Measurements from ENCODE around the gene JPH2. TPM values are rescaled to one million over a fixed set of nuclear protein-coding genes. Genes with fewer than 3 reads are reported as not detected.

The JPH2 gene
- total RNA-seq, 1 donor from 2014 or later: 11.6 TPM

DNA sequence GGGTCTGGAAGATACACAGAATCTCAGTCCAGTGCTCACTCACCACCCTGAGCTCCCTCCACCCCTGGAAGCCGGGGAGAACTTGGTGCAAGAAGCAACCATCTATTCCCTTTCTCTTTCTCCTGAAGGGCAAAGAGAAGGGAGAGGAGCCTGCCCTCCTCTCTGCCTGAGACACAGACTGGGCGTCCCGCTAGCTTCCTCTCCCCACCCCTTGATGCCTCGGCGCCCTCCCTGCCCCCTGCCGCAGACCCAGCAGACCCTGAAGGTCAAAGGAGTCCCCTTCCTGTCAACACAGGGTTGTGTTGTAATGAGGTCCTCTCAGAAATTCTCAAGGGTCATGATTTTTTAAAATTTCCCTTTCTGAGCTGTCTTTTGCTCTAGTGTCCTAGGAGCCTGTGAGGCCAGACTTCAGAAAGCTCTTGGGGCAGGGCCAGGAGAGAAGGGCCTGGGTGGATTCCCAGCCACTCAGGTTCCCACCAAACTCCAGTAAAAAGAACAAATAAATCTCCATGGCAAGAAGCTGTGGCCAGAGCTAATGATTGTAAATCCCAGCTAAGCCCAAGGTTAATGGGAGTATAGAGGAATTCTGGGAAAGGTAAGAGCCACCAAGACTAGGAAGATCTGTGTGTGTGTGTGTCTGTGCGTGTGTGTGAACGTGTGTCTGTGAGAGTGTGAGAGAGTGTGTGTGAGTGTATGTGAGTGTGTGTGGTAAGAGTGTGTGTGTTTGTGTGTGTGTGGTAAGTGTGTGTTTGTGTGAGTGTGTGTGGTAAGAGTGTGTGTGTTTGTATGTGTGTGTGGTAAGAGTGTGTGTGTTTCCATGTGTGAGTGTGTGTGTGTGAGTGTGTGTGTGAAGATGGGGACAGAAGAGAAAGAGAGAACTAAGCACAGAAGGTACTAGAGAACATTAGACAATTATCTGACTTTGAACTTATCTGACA, 1.1 kb upstream of the JPH2 start:
- DNase-seq (ENCODE audit: low read depth): peak; percentile 72

DNA sequence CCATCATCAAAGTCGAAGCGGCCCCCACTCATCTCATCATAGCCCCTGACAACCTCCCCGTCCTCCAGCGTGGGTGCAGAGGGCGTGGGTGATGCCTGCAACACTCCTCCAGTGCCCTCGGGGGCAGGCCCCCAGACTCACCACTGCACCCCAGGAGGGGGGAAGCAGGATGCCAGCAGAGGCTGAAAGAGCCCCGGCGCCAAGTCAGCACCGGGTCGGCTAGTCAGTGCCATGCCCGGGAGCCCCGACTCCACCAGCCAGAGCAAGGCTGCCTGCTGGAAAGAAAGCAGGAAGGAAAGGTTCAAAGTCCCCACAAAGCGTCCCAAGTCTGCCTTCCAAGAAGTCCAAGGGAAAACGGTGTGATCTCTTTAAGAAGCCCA, 324 bp downstream of the JPH2 start:
- DNase-seq (ENCODE audit: low read depth): peak; percentile 30

DNA sequence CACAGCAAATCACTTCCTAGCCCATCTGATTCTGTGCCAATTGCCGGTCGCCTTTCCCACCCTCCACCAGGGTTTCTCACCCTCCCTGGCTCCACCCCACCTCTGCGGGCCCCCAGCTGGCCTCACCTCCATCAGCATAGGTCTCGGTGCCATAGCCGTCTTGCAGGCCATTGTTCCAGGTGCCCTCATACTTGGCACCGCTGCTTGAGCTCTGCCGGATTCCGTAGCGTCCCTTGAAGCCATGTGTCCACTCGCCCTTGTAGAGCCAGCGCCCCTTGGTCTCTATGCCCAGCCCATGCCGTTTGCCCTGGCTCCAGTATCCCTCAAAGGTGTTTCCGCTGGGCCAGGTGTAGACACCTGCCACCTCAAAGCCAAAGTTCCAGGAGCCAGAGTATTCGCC, 787 bp downstream of the JPH2 start:
- DNase-seq (ENCODE audit: low read depth): no peak

DNA sequence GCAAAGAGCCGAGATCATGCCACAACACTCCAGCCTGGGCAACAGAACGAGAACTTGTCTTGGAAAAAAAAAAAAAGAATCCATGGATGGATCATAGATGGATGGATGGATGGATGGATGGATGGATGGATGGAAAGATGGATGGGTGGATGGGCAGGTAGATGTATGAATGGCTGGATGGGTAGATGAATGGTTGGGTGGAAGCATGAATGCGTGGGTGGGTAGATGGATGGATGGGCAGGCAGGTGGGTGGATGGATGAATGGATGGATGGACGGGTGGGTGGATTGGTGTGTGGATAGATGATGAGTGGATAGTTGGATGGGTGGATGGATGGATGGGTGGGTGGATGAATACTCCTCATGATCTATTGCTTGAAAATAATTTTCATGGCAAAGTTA, 1.4 kb downstream of the JPH2 start:
- DNase-seq (ENCODE audit: low read depth): no peak

DNA sequence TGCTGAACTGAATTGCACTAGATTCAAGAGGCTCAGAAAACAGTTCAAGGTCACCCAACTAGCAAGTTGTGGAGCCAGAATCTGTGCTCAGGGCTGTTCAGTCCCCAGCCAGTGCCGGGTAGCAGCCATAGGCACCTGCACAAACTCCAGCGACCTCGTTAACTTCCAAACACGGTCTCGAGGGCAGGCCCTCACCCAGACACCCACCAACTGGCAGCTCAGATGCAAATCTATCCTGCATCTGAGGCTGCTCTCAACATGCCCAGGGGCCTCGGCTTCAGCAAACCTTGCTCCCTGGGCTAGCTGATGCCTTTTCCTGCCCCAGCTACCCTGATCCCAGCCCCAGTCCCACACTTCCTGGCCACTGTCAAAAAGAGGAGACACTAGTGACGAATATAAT, 3.7 kb downstream of the JPH2 start:
- no peak for DNase-seq (ENCODE audit: low read depth)

DNA sequence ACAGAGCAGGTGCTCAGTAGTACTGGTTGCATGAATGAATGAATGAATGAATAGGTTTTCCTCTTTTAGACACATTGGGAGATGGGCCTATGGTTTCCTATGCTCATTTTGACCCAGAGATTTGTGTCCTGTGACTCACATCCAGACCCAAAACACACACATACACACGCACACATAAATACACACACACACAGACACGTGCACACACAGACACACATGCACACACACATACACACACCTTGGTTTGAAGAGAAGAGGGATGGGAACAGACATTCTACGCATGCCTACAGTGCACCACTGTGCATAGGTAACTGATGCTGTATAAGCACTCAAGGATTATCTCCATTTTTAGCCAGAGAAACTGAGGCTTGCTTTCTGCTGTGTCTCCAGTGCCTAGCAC, 4.1 kb downstream of the JPH2 start:
- no peak for DNase-seq (ENCODE audit: low read depth)

DNA sequence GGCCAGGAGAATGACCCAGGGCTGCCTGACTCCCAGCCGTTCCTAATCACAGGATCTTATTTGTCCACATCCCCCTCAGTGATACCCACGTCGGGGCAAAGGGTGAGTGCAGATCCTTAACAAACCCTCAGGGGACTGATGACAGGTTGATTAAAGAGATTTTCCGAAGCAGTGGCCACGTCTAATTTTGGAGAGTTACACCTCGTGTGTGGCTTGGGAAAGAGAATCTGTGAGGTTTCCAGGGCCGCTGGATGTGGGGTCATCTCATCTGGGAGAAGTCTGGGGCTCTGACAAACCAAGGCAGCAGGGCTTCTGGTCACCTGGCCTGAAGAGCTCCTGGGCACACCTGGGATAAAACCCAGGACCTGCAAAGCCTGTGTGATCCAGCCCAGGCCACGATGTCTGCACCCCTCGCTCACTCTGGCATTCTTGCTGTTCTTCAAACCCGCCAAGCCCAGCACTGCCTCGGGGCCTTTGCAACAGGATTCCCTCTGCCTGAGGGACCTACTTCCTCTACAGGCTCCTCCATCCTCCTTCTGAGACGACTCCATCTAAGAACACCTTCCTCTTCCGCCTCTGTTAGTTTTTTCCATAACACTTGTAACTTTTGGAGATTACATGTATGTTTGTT, 4.7 kb downstream of the JPH2 start:
- no peak for DNase-seq (ENCODE audit: low read depth)

DNA sequence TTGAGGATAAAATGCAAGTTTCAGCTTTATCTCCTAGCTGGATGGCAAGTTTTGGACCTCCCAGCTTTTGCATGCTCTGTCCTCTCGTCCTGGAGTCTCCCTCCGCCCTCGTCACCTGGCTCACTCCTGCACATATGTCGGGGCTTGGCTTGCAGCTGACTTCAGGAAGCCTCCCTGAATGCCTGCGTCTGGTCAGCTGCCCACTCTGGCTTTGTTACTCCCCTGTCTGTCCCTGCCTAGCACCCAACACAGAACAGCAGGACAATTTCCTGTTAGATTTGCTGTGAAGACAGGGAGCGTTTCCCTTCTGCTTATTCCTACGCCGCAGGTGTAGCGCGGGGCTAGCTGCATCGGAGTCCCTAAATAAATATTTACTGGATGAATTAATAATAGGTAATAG, 5.4 kb downstream of the JPH2 start:
- DNase-seq (ENCODE audit: low read depth): no peak

DNA sequence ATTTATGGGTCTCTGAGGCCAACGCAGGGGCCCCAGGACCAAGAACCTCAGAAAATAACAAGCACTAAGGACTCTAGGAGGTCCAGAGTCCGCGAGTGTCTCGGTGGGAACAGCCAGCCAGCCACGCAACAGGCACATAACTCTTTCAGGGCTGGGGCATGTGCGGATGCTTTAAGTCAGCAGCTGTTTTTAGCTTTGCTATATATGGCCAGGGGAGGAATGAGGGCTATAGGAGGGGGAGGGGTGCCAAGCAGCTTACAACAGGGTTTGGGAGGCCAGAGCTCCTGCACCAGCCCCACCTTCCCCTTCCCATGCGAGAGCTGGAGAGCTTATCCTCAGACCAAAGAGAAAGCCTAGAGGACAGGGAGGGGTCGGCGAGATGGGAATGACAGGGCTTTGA, 6.2 kb downstream of the JPH2 start:
- no peak for DNase-seq (ENCODE audit: low read depth)

DNA sequence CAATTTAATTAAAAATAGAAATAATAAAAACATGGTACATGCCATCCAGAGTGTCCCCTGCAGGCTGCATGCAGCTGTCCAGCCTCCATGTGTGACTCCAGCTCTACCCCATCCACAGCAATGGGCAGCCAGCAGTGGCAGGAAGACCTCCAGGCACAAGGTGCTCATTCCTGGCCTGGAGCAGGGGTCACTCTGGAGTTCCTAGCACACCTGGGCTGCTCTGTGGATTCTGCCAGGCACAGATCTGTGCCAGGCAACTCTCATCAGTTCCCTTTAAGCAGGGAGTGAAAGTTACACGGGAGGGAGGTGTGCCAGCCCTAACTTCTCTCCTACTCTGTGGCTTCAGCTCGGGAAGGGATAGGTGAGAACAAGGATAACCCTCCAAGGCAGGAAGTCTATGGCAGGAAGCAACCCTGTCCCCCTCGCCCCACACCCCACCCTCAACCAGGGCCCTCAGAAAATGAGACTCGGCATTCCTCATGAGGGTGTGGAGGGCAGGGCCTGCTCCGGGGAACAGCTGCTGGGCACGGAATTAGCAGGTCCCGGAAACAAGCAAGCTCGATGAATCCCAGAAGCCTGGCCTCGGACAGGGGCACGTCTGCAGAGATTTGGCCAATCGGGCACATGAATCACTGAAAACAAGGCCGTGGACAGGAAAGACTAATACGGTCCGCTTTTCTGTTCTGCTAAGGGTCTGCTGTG, 10.0 kb downstream of the JPH2 start:
- peak; percentile 15 for DNase-seq (ENCODE audit: low read depth)

DNA sequence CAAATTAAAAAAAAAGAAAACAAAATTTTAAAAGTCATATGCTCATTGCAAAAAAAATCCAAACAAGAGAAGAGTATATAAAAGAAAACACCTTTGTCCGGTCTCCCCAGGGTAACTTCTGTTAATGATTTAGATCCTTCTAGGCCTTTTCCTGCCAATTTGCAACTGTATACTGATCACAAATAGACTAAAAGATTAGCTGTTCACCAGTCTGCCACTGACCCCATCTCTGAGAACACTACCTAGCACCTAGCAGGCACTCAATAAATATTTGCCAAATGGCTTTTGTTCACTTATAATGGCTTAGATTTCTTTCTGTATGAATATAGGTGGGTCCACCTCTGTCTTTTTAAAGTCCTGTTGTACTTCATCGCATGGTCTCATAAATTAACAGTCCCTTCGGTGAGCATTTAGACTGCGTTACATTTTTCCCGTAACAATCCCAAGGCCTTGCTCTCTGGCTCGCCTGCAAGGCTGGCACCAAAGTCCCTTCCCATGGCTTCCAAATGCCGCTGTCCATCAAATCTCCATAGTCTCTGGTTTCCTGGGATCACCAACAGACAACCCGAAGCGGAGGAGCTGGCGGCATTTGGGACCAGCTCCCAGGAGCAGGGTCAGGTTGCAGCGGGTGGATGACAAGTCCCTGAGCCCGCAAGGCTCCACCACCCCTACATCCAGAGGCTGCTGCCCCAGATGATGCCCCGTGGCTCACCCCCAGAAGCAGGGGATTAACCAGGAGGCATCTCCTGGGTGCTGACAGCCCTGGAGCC, 11.8 kb downstream of the JPH2 start:
- DNase-seq (ENCODE audit: low read depth): no peak

DNA sequence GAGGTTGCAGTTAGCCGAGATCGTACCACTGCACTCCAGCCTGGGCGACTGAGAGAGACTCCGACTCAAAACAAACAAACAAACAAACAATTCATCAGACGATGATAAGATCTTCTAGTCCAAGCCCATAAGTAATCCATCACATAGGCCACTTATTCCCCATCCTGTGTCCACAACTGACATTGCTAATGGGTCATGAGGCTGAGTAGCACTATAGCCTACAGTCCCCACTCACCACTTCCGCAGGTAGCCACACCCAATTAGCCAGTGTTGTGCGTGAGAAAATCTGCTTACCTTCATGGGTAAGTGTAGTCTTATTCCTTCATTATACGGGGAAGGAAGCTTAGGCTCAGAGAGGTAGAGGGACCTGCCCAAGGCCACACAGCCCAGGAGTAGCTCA, 13.1 kb downstream of the JPH2 start:
- no peak for DNase-seq (ENCODE audit: low read depth)

DNA sequence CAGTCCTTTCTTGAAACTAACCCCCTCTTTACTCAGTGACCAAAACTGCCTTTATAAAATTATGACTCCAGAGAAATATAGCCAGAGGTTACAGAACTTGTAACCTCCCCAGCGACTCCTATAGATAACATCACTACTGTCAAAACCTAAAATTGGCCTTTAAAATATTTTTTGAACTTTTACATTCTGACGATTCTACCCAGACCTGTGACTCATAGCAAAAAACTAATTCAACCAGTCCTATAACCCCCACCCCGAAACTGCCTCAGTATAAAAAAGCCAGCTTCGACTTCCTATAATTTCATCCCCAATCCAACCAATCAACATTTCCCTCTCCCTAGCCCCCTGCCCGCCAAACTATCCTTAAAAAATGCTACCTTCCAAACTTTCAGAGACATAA, 13.9 kb downstream of the JPH2 start:
- no peak for DNase-seq (ENCODE audit: low read depth)

DNA sequence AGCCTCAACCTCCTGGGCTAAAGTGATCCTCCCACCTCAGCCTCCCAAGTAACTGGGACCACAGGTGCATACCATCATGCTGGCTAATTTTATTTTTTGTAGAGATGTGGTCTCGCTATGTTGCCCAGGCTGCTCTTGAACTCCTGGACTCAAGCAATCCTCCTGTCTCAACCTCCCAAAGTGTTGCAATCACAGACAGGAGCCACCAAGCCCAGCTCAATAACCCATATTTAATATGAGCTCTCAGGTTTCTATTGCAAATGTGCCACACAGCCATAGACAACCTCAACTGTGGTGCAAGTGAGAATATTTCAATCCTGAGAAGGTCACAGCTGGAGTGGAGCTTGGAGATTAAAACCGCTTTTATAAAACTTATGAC, 14.4 kb downstream of the JPH2 start:
- no peak for DNase-seq (ENCODE audit: low read depth)

DNA sequence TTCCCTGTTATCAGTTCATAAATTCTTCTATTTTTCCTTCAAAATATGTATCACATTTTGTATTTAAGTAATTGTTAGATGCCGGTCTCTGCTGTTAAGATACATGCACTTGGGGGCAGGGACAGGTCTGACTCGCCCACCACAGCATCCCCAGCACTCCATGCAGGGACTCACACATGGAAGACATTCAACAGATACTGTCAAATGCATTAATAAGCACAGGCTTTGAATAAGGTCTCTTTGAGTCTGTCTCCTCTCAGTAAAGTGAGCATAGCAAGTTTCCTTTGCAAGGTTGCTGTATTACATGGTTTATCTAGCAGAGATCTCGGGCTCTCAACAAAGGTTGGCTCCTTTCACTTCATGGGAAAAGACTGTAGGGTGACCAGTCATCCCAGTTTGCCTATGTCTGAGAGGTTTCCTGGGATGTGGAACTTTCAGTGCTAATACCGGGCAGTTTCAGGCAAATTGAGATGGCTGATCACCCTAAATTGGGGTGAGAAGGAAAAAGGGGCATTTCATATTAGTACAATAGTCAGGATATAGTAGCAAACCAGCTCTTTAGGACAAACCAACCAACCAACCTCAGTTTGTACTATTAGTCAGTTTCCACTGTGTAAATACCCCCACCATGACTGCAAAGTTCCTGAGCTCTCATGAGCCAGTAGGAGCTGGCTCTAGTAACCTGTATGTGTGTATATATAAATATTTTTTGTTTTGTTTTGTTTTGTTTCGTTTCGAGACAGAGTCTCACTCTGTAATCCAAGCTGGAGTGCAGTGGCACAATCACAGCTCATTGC, 15.0 kb downstream of the JPH2 start:
- no peak for DNase-seq (ENCODE audit: low read depth)

DNA sequence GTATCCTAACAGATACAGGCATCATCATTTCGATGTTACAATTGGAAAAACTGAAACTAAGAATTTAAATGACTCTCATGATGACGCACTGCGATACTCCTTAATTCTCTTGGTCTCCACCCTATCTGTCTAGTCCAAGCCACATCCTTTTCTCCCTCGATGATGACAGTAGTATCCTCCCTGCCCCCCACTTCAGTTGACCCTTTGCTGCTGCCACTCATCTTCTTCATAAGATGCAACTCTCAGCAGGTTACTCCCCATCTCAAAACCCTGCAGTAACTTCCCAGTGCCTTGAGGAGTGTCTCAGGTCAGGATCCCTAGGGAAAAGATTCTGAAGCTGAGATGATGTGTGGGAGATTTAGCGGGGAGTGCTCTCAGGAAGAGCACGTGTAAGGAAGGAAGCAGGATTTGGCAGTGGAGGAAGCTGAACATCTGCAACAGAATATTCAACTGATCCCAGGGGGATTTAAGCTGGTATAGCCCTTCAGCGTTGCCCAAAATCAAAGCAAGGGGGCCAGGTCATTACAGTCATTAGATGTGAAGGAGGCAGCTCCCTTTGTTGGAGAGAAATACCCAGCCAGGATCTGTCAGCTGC, 16.1 kb downstream of the JPH2 start:
- no peak for DNase-seq (ENCODE audit: low read depth)

DNA sequence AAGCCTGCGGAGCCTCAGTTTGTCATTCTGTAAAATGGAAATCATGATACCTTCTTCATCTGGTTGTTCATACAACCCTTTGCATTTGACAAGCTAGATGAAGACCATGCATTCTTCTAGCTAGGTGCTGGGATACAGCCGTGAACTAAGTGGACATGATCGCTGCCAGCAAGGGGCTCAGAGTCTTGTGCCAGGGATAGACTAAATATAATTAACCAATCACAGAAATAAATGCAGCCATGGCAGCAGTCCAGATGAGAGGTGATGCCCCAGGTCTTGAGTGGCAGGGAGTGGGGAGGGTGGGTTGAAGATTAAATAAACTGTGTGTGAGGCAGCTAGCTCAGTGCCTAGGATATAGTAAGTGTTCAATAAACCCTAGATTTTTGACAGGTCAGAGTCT, 19.3 kb downstream of the JPH2 start:
- DNase-seq (ENCODE audit: low read depth): no peak

DNA sequence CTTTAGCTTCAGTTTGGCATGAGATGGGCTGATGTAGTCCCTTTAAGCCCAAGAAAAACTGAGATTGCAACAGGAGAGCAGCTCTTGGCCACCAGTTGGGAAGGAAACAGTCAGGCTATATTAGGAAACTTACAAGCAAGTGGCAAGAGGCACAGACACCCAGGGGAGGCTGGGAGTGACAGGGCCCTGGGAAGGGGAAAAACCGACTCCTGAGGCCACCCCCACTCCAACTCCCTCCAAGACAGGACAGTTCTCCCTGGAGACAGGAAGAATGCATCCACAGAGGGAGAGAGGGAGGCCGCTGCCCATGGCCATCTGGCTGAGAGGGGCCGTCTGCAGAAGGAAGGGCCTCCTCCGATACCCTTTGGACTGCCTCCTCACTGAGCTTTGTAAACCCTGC, 20.5 kb downstream of the JPH2 start:
- DNase-seq (ENCODE audit: low read depth): peak; percentile 24

DNA sequence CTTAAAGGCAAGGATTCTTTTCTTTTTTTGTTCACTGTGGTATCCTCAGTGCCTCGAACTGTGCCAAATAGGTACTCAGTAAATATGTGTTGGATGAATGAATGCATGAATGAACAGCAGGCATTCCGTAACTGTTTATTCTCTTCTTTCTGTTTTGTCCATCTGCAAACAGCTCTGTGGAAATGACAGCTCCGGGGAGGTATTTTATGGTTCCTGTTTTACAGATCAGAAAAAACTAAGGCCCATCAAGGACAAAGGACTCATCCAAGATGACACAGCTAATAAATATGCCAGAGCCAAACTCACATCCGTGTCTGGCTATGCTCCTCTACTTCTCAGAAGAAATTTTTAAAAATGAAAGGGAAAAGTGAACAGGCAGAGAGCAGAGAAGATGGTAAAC, 21.0 kb downstream of the JPH2 start:
- peak; percentile 80 for DNase-seq (ENCODE audit: low read depth)

DNA sequence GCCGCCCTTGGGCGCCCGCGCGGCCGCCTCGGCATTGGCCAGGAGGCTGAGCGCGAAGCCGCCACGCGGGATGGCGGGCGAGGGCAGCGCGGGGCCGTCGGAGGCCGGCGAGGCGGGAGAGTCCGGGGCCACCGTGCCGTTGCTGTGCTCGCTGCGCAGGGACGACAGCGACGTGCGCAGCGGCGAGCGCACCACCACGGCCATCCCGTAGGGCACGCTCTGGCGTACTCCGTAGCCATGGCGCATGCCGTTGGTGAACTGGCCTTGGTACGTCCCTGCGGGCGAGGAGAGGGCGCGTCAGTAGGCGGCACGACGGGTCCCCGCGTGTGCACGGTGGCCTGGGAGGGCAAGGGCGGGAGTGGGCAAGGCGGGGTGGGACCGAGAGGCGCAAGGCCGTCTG, 26.9 kb downstream of the JPH2 start:
- DNase-seq (ENCODE audit: low read depth): no peak

DNA sequence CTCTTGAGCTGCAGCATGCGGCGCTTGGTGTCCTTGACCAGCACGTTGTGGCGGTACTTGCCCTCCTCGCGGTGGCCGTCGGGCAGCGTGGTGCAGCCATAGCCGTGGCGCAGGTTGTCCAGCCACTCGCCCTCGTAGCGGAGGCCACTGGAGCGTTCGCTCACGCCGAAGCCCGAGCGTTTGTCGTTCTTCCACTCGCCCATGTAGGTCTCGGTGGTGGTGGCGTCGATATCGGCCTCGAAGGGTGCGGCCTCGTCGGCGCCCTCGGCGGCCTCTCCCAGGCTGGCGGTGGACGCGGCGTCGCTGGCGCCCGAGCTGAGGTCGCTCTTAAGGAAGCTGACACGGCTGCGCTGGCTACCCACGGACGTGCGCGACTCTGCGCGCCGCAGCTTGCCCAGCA, 27.3 kb downstream of the JPH2 start:
- DNase-seq (ENCODE audit: low read depth): no peak

Data from renal cortical epithelial cell (primary cell).